Measurements from ENCODE around the gene NCMAP.
"Not testable (repeated sequence)": the region's sequence is repeated elsewhere in the genome, so short reads cannot be mapped to it uniquely, and the experiment has no call there.

Gene NCMAP

GRCh38 chr1:24555591-24556413 lies at the start of gene NCMAP:
Gene NCMAP (plus strand): TSS chr1:24556087. CDS start chr1:24595431, 39,344 bp downstream.
- DNase-seq: no peak

- no peak for DNase-seq
Measured at GRCh38 chr1:24506691-24507381, 49.1 kb upstream of the NCMAP start.

DNA sequence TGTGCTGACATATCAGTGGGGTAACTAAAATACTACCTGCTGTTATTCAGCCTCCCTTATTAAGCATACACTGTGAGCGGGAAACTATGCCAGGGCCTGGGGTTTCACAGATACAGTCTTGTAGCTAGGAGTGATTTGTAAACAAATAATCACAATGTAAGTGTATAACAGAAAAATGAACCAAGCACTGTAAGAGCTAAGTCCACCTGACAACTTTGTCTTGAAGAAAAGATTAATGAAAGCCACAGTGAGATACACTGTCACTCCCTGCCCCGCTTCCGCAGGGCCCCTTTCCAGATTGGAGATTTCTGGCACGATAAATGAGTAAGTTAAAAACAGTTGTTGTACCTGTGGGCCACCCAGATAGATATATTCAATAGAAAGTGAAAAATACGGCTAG lies 48.5 kb upstream of the NCMAP start:
- no peak for DNase-seq

DNA sequence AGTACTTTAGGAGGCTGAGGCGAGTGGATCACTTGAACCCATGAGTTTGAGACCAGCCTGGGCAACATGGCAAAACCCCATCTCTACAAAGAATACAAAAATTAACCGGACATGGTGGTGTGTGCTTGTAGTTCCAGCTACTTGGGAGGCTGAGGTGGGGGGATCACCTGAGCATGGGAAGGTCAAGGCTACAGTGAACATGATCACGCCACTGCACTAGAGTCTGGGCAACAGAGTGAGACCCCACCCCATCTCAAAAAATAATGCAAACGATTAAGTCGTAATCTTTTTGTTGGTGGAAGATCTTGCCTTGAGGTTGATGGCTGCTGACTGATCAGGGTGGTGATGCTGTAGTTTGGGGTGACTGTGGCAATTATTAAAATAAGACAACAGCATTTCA lies 47.0 kb upstream of the NCMAP start:
- no peak for DNase-seq

DNA sequence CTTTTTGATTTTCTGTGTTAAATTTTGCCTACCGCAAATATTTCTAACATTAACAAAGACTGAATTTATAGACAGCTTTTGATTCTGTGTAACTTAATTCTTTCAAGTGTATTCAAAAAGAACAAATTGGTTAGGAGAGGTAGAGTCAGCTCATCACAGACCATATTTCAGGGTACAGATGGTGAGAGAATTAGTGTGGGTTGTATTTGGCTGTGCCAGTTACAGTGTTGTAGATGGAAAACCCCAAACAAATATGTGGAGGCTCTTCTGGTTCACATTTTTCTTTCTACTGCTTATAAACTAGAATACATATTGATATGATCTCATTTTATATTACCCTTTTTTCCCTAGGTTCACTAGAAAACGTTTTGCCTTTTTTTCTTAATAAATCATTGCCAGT lies 42.2 kb upstream of the NCMAP start:
- DNase-seq: no peak

- DNase-seq: no peak
Measured at GRCh38 chr1:24514946-24515345, 40.9 kb upstream of the NCMAP start.

DNA sequence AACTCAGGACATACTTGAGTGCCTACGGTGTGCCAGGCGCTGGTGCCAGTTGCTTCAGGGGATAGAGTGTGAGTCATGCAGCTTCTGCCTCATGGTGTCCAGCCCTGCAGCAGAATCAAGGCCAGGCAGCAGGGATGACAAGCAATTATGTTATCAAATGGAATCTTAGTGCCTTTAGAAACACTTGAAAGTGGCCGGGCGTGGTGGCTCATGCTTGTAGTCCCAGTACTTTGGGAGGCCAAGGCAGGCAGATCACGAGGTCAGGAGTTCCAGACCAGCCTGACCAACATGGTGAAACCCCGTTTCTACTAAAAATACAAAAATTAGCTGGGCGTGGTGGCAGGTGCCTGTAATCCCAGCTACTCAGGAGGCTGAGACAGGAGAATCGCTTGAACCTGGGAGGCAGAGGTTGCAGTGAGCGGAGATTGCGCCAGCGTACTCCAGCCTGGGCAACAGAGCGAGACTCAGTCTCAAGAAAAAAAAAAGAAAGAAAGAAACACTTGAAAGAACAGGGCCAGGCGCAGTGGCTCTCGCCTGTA lies 40.1 kb upstream of the NCMAP start:
- not testable (repeated sequence) for DNase-seq

GRCh38 chr1:24516506-24516905 lies 39.4 kb upstream of the NCMAP start:
- DNase-seq: no peak

DNA sequence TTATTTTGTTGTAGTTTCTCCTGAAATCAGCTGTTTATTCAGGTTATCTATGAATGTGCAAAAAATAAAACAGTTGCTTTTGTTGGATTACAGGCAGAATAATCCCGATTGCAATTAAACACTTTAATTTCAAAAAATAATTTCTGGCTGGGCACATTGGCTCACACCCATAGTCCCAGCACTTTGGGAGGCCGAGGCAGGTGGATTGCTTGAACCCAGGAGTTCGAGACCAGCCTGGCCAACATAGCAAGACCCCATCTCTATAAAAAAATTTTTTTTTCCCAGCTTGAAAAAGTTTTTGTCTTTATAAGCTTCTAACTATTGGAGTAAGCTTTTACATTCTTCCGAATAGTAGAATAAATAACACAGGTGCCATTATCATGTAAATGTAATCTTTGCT lies 38.0 kb upstream of the NCMAP start:
- no peak for DNase-seq

DNA sequence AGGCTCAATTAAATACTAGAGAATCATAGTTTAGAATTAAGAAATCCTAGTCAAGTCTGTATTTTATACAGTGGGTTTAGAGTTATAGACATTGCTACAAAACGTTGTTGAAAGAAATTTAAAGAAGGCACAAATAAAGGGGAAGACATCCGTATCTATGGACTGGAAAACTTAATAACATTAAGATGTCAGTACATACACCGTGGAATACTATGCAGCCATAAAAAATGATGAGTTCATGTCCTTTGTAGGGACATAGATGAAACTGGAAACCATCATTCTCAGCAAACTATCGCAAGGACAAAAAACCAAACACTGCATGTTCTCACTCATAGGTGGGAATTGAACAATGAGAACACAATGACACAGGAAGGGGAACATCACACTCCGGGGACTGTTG lies 35.6 kb upstream of the NCMAP start:
- not testable (repeated sequence) for DNase-seq

GRCh38 chr1:24525606-24526005 lies 30.3 kb upstream of the NCMAP start:
- no peak for DNase-seq

DNA sequence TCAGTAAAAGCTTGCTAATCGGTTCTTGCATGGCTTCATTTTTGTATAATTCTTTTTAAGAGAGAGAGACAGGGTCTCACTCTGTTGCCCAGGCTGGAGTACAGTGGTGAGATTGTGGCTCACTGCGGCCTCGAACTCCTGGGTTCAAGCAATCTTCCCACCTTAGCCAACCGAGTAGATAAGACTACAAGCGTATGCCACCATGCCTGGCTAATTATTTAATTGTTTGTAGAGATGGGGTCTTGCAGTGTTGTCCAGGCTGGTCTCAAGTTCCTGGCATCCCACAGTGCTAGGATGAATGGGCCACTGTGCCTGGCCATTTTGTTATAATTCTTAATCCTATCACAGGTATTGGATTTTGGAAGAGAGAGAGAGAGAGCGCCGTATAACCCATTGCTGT lies 29.8 kb upstream of the NCMAP start:
- DNase-seq: no peak

DNA sequence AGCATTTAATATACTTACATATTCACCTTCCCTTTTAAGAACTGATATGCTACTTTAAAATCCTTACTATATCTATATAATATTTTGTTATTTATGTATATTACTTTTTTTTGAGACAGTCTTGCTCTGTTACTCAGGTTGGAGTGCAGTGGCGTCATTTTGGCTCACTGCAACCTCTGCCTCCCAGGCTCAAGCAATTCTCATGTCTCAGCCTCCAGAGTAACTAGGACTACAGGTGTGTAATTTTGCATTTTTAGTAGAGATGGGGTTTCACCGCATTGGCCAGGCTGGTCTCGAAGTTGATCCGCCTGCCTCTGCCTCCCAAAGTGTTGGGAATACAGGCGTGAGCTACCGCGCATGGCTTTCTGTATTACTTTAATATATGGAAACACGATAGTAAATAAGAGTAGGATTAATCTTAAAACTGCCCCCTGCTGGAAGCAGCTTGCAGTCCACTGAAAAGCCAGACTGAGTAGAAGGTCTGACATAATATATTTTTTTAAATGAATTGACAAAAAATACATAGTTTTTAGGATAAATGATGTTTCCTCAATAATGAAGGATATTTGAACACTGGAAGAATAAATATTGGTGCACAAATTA lies 28.8 kb upstream of the NCMAP start:
- peak; percentile 43 for DNase-seq

- no peak for DNase-seq
Measured at GRCh38 chr1:24528744-24529143, 27.1 kb upstream of the NCMAP start.

DNA sequence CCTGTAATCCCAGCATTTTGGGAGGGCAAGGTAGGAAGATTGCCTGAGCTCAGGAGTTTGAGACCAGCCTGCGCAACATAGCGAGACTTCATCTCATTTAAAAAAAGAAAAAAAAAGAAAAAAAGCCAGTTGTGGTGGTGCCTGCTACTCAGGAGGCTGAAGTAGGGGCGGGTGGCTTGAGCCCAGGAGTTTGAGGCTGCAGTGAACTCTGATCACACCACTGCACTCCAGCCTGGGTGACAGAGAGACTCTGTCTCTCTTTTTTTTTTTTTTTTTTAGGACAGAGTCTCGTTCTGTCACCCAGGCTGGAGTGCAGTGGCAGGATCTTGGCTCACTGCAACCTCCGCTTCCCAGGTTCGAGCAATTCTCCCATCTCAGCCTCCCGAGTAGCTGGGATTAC lies 26.6 kb upstream of the NCMAP start:
- not testable (repeated sequence) for DNase-seq

GRCh38 chr1:24535021-24535424 lies 20.9 kb upstream of the NCMAP start:
- peak; percentile 40 for DNase-seq

GRCh38 chr1:24535778-24536177 lies 20.1 kb upstream of the NCMAP start:
- no peak for DNase-seq

DNA sequence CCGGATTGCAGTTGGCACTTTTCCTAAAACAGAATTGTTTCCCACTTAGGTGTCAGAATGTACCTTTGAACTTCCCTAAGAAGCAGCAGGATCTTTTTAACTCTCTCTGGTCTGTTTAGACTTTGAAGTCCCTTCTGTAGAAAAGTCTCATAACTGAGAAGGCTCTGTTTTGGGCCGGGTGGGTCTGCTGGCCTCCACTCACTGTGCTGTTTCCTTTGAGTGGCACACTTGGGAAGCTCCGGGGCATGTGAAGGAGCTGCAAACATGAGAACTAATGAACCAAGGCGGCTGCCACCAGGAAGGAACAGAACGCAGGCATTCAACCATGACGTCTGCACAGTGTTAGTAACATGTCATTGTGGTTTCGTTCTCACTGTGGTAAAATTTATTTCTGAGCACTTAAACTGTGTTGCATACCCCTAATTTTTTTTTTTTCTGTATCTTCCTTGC lies 19.5 kb upstream of the NCMAP start:
- DNase-seq: peak; percentile 63

DNA sequence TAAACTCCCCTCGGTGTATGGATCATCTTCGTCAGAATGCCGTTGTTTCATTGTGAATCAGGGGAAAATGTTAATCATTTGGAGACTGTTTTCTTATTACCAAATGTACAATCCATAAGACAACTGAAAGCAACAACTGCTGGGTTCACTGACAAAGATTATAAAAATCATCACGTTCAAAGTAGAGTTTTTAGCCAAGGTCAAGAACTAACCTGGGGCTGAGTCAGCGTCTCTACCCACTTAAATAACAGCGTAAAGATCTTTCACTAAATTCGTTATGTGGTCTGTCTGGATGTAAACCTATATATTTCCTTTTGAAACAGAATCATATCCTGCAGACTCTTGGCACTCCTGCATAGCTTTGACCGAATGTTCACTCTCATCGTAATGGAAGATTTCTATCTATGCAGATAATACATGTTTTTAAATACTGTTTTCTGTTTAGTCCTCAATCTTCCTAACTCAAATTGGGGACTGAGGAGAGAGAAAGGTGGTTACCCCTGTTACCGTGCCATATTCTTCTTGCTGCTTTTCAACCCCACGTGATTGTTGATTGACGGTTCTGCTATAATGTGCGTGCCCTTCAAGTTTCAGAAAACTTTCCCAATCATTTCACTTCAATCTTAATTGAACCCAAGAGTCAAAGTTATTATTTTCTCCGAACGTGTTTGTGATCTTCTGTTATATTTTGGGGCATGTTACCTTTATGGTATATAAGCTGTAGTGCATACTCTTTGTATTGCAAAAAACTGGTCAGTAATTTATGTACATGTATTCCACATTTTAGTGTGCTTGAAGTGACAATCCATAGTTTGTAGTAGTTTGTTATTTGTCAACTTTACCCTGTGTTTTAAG lies 15.6 kb upstream of the NCMAP start:
- DNase-seq: no peak

DNA sequence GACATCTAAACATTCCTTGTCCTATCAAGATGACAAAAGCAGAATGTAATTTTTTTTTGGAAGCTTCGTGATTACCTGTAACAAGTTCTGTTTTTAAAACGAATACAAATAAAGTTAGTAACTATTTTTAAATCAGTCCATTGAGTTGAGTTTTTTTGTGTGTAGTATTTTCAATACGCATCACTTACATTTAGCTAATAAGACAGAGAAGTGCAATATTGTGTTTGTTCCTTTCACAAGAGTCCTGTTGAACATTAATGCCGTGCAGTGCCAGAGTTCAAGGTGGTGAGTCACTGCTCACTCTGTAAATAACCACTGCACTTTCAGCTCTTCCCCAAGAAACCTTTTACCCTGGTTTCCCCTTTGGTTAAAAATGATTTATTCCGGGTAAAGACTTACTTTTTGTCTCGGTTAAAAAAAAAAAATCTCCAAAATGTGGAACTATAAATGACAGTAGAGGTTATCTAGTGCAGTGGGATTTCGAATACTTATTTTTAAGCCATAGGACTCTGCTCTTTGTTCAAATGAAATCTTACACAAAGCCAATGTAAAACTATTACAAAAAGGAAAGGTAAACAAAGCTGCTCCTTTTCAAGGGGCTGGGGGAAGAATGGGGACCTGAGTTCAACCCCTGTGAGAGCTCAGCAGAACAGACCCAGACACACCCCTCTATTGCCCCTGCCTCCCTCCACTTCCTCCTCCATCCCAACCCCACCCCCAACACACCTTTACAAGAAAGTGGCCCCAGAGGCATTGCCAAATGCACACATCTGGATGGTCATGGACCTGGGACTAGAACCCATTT lies 14.8 kb upstream of the NCMAP start:
- peak; percentile 64 for DNase-seq

GRCh38 chr1:24541711-24542346 lies 14.1 kb upstream of the NCMAP start:
- DNase-seq: peak; percentile 52

All from suppressor macrophage treated with lipopolysaccharide for 4 hours (primary cell).